ENCODE results near the gene PDIA2.
"Not testable (repeated sequence)": the region's sequence is repeated elsewhere in the genome, so short reads cannot be mapped to it uniquely, and the experiment has no call there.

PDIA2 gene

DNA sequence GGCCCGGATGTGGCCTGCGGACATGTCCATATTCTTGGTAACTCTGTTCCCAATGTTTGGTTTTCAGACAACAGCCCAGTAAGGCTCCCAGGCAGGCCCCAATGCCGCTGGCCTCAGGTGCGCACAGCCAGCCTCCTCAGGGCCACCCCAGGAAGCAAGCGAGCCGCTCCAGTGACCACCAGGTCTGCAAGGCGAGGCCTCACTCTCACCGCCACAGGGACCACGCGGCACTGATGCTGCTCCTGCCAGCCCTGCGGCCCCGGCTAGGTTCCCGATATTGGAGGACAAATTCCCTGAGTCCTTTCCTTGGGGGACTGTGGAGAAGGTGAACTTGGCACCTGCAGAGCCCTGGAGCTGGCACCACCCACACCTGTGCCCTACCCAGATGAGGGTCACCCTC lies 19.0 kb downstream of the PDIA2 start:
- DNase-seq (ENCODE audit: low read depth), result no peak

- DNase-seq (ENCODE audit: low read depth), result no peak
Measured at GRCh38 chr16:303760-304505, 21.0 kb downstream of the PDIA2 start.

DNA sequence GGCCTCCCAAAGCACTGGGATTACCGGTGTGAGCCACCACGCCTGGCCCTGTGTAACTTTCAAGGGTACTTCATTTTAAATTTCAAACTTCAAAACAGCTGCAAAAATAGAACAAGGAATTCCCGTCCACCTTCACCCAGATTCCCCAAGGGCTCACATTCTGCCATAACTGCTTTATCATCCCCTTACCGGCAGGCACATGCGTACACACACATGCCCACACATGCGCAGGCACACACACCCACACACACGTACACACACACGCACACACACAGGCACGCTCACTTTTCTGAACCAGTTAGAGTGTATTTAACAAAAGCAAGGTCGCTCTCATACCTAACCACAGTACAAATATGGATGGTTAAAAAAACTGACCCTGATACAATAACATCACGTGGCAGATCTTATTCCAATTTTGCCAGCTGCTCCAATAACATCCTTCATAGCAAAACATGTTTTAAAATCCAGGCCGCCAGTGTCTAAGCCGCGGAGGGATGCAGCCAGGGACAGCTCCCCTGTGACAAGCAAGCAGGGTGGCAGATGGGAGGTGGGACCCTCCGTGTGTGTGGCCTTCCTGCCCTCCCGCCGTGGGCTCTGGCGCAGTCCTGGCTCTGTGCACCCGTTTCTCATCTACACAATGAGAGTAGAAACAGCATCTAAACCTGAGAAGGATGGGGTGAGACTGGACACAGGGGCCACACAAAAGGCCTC lies 23.1 kb downstream of the PDIA2 start:
- no peak for DNase-seq (ENCODE audit: low read depth)

- DNase-seq (ENCODE audit: low read depth), result no peak
Measured at GRCh38 chr16:306911-307370, 24.0 kb downstream of the PDIA2 start.

GRCh38 chr16:307691-308312 lies 24.8 kb downstream of the PDIA2 start:
- DNase-seq (ENCODE audit: low read depth), result peak; percentile 15

GRCh38 chr16:309476-309875 lies 26.5 kb downstream of the PDIA2 start:
- no peak for DNase-seq (ENCODE audit: low read depth)

GRCh38 chr16:311725-312124 lies 28.8 kb downstream of the PDIA2 start:
- DNase-seq (ENCODE audit: low read depth), result no peak

DNA sequence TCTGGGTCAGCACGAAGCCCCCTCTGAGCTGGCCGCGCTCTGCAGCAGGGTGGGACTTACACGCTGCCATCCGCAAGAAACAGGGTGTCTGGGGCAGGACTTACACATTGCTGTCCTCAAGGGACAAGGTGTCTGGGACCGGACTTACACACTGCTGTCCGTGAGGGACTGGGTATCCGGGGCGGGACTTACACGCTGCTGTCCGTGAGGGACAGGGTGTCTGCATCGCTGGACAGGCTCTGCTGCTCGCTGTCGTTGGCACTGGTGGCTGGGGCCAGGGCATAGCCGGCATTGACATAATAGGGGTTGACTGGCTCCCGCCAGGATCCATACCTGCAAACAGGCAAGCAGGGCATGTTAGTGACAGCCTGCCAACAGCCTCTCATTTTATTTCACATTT lies 31.4 kb downstream of the PDIA2 start:
- DNase-seq (ENCODE audit: low read depth), result no peak

DNA sequence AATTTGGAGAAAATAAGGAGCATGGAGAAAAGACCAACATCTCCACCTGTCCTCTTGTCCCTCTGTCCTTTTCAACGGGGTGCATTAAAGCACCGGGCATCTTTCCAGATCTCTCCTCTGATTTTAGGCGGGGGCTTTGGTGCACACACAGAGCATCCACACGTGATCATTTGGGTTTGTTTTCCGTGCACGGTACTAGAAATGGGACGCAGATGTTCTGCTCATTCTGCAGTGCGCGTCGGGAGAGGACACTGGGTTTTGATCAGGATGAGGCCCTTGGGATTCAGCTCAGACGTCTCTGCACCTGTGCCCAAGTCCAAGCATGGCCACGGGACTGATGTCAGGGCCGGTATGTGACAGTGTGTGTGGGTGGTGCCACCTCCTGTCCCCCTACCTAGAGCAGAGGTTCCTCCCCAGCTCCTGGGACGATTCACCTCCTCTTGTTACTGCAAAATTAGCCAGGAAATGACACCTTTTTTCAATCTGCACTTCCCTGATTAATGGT lies 31.9 kb downstream of the PDIA2 start:
- DNase-seq (ENCODE audit: low read depth), result no peak

DNA sequence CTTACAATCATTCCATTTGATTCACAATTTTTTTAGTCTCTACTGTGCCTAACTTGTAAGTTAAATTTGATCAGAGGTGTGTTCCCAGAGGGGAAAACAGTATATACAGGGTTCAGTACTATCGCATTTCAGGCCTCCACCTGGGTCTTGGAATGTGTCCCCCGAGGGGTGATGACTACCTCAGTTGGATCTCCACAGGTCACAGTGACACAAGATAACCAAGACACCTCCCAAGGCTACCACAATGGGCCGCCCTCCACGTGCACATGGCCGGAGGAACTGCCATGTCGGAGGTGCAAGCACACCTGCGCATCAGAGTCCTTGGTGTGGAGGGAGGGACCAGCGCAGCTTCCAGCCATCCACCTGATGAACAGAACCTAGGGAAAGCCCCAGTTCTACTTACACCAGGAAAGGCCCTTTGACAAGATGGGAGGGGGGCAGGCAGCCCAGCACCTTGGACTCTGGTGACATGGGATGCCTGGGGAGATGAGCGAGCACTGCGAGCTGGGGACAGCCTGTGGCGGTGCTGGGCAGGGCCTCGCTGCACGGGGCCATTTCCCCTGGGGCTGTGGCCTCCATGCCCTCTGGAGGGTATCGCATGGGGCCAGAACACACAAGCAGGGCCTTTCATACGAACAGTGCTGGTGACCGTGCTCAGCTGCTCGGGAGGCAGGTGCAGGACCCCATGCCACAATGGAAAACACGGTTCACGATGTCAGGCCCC lies 33.9 kb downstream of the PDIA2 start:
- DNase-seq (ENCODE audit: low read depth), result no peak

GRCh38 chr16:317583-317982 lies 34.6 kb downstream of the PDIA2 start:
- DNase-seq (ENCODE audit: low read depth), result no peak

- no peak for DNase-seq (ENCODE audit: low read depth)
Measured at GRCh38 chr16:318628-319027, 35.7 kb downstream of the PDIA2 start.

DNA sequence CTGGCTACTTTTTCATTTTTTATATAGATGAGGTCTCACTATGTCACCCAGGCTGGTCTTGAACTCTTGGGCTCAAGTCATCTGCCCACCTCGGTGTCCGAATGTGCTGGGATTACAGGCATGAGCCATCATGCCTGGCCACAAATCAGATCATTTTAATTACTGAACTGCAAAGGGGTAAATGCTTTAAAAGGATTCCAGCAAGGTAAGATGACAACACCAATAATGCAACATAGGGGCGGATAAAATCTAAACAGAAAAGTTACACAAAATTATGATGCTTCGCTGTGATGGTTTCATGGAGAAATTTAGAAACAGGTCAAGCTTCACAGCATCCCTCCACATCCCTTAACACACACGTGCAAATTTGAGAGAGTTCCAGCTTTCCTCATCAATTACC lies 37.2 kb downstream of the PDIA2 start:
- no peak for DNase-seq (ENCODE audit: low read depth)

GRCh38 chr16:321532-321931 lies 38.6 kb downstream of the PDIA2 start:
- DNase-seq (ENCODE audit: low read depth), result no peak

DNA sequence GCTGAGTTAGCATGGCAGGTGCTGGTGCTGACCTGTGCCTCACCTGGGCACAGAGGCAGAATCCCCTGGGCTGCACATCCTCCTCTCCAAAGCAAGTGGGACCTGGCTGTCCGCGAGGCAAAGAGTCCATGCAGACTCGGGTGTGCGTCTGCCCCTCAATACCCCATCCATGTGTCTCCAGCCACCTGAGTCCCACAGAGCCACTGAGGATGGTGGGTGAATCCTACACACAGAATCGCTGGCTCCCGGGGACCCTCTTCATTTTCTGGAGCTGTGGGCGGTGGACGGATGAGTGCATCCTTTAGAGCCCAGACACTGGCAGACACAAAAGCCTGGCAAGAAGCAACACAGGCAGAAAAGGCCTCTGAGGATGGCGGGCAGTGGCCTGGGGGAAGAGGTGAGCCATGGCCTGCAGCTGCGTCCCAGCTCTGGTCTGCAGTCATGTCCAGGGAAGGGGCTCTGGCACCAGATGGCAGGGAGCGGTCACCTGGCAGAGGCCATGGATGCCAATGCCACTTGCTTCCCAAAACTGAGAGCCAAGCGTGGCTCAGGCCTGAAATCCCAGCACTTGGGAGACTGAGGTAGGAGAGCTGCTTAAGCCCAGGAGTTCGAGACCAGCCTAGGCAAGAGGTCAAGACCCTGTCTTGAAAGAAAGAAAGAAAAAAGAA lies 39.6 kb downstream of the PDIA2 start:
- no peak for DNase-seq (ENCODE audit: low read depth)

- DNase-seq (ENCODE audit: low read depth), result no peak
Measured at GRCh38 chr16:324201-324450, 41.2 kb downstream of the PDIA2 start.

- peak; percentile 52 for DNase-seq (ENCODE audit: low read depth)
Measured at GRCh38 chr16:324451-325334, 41.7 kb downstream of the PDIA2 start.

DNA sequence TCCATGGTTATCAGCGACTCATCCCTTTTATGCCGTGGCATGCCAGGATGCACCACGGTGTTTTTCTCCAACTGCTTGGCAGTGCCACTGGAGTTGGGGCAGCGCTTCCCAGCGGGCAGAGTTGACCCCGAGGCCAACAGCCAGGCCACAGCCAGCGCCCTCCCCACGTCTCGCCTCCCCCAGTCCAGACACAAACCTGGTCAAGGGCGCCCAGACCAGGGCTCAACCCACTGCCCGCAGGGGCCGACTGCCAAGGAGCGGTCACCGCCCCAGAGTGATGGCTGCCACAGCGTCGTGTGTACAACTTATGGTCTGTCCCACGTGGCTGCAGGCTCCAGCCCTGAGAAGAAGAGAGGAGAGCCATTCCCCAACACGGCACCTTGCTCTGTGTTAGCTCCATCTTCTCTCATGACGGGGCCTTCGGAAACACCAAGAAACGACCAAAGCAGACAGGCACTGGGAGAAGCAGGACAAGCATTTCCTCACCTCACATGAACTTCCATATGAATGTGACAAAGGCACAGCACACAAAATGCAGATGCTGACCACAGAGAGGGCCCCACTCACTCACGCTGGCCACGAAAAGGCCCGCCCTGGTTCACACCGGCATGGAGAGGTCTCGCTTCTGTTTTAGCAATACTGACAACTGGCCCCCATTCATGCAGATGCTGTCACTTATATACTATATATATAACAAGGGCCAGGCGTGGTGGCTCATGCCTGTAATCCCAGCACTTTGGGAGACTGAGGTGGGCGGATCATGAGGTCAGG lies 42.6 kb downstream of the PDIA2 start:
- DNase-seq (ENCODE audit: low read depth), result no peak

DNA sequence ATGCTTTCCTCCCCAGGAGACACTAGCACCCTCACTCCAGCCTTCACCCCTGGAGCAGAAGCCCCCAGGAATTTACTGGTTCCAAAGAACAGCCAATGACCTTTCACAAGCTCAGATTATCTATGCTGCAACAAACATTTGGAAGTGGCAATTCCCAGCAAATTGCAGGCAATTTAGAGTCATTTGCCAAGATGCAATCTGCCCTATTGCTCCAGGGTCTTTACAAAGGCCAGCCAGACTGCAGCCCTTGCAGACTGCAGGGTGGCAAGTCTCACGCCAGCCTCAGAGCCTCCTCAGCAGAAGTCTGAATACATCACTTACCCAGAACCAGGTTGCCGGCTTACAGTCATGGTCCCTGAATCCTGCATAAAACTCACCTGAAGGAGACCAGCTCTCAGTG lies 47.8 kb downstream of the PDIA2 start:
- DNase-seq (ENCODE audit: low read depth), result no peak

GRCh38 chr16:331181-331814 lies 48.3 kb downstream of the PDIA2 start:
- not testable (repeated sequence) for DNase-seq (ENCODE audit: low read depth)

All from activated gamma-delta T cell treated with anti-CD3 and anti-CD28 coated beads, Interleukin-2, amount 50 U/mL, for 16 hours (primary cell).